OCI-LY3 (cell line): ENCODE measurements around the gene OGDH.
"Not testable (repeated sequence)": the region's sequence is repeated elsewhere in the genome, so short reads cannot be mapped to it uniquely, and the experiment has no call there.

Source experiments
- EZH2phosphoT487 ChIP-seq: fragments of 200-600 bp; shearing (Covaris generic); IDR thresholded peaks from 2 replicates; pipeline ENCODE4 v1.6.1; 2018; ENCODE audit warnings: antibody characterized with exemption, mixed run types, low read depth
- TF ChIP-seq, protein P1 (sequence below): fragments of 200-600, 300-600 bp; sonication (generic); IDR thresholded peaks from 2 replicates; pipeline ENCODE4 v1.5.1; 2014; ENCODE audit warnings: antibody characterized with exemption, low read length, low read depth

DNA sequence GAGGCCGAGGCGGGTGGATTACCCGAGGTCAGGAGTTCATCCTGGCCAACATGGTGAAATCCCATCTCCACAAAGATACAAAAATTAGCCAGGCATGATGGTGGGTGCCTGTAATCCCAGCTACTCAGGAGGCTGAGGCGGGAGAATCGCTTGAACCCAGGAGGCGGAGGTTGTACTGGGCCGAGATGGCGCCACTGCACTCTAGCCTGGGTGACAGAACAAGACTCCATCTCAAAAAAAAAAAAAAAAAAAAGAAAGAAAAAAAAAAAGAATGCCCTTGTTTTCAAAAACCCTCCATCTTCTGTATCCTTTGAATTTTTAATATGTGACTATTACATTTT is 43.8 kb upstream of the OGDH start:
- TF ChIP-seq, protein P1, sequence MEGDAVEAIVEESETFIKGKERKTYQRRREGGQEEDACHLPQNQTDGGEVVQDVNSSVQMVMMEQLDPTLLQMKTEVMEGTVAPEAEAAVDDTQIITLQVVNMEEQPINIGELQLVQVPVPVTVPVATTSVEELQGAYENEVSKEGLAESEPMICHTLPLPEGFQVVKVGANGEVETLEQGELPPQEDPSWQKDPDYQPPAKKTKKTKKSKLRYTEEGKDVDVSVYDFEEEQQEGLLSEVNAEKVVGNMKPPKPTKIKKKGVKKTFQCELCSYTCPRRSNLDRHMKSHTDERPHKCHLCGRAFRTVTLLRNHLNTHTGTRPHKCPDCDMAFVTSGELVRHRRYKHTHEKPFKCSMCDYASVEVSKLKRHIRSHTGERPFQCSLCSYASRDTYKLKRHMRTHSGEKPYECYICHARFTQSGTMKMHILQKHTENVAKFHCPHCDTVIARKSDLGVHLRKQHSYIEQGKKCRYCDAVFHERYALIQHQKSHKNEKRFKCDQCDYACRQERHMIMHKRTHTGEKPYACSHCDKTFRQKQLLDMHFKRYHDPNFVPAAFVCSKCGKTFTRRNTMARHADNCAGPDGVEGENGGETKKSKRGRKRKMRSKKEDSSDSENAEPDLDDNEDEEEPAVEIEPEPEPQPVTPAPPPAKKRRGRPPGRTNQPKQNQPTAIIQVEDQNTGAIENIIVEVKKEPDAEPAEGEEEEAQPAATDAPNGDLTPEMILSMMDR: not testable (repeated sequence)
- TF ChIP-seq EZH2phosphoT487: not testable (repeated sequence)
